Activated B cell treated with CpG ODN at 0.5 μM for 24 hours (primary cell): ENCODE measurements around the gene MCF2L. TPM values are rescaled to one million over a fixed set of nuclear protein-coding genes. Genes with fewer than 3 reads are reported as not detected.

ENCODE experiments used
- ATAC-seq: fragments of 200-7000 bp; cut with Tn5 transposase; one replicate; pipeline ENCODE4 v1.10.0; 2021; ENCODE audit warnings: low read depth, mild to moderate bottlenecking, moderate library complexity
- CTCF ChIA-PET: fragments of 350-600 bp; sonication (Branson Sonifier 250); formaldehyde crosslinking; loops from one replicate; lab custom pipeline; 2021; ENCODE audit warnings: antibody characterized with exemption; lab: Charles Lee
- POLR2A ChIA-PET: fragments of 350-600 bp; sonication (Branson Sonifier 250); formaldehyde crosslinking; loops from one replicate; lab custom pipeline; 2021; ENCODE audit warnings: antibody characterized with exemption; lab: Charles Lee
- DNase-seq: peaks from one replicate; pipeline ENCODE4 v3.0.0; 2022
- H3K27ac Mint-ChIP-seq: one replicate; pipeline ENCODE4 v1.8.0; 2020; ENCODE audit warnings: mixed read lengths
- H3K27me3 Mint-ChIP-seq: one replicate; pipeline ENCODE4 v1.8.0; 2021; ENCODE audit warnings: mixed read lengths
- H3K36me3 Mint-ChIP-seq: one replicate; pipeline ENCODE4 v1.8.0; 2021; ENCODE audit warnings: low read depth, mixed read lengths
- H3K4me1 Mint-ChIP-seq: one replicate; pipeline ENCODE4 v1.8.0; 2021; ENCODE audit warnings: mixed read lengths
- H3K4me3 Mint-ChIP-seq: one replicate; pipeline ENCODE4 v1.8.0; 2020; ENCODE audit warnings: mild to moderate bottlenecking, mixed read lengths
- H3K9me3 Mint-ChIP-seq: one replicate; pipeline ENCODE4 v1.8.0; 2020; ENCODE audit warnings: mixed read lengths
- intact Hi-C: fragments of 100-400 bp; cut with micrococcal nuclease; formaldehyde crosslinking; loops from one replicate; pipeline ENCODE4 v1.15.1; 2024
- total RNA-seq: library from RNA; stranded (reverse); gene quantifications from 2 replicates; pipeline ENCODE4 v1.2.3, GENCODE V29; 2022
- TF ChIP-seq, protein P1 (sequence below): fragments of 200-600 bp; IDR thresholded peaks from one replicate; pipeline ENCODE4 v1.8.0; 2022; ENCODE audit warnings: antibody characterized with exemption, mild to moderate bottlenecking

MCF2L gene
- total RNA-seq, 1 donor from 2014 or later: 3.4 TPM

GRCh38 chr13:112926993-112927392, 42.0 kb upstream of the MCF2L start:
- peaks cover 6% of the 10 kb centered on the region for H3K4me1 Mint-ChIP-seq
- intact Hi-C loops: no loop called here
- ChIA-PET POLR2A (no interaction called here), CTCF (no interaction called here)
- no peak overlapping the region for H3K27ac Mint-ChIP-seq
- no peaks in the 10 kb centered on the region for H3K9me3 Mint-ChIP-seq
- H3K36me3 Mint-ChIP-seq: no peaks in the 10 kb centered on the region
- no peak for DNase-seq
- no peak overlapping the region for H3K4me3 Mint-ChIP-seq
- TF ChIP-seq, protein P1, sequence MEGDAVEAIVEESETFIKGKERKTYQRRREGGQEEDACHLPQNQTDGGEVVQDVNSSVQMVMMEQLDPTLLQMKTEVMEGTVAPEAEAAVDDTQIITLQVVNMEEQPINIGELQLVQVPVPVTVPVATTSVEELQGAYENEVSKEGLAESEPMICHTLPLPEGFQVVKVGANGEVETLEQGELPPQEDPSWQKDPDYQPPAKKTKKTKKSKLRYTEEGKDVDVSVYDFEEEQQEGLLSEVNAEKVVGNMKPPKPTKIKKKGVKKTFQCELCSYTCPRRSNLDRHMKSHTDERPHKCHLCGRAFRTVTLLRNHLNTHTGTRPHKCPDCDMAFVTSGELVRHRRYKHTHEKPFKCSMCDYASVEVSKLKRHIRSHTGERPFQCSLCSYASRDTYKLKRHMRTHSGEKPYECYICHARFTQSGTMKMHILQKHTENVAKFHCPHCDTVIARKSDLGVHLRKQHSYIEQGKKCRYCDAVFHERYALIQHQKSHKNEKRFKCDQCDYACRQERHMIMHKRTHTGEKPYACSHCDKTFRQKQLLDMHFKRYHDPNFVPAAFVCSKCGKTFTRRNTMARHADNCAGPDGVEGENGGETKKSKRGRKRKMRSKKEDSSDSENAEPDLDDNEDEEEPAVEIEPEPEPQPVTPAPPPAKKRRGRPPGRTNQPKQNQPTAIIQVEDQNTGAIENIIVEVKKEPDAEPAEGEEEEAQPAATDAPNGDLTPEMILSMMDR: no peak
- peaks cover 23% of the 10 kb centered on the region for H3K27me3 Mint-ChIP-seq
- no peak for ATAC-seq

GRCh38 chr13:112928020-112928971, 40.7 kb upstream of the MCF2L start:
- Mint-ChIP-seq H3K4me1 (peaks cover 6% of the 10 kb centered on the region), H3K27ac (no peak overlapping the region), H3K27me3 (peaks cover 23% of the 10 kb centered on the region), H3K36me3 (no peaks in the 10 kb centered on the region), H3K4me3 (no peak overlapping the region), H3K9me3 (no peaks in the 10 kb centered on the region)
- intact Hi-C loops: no loop called here
- TF ChIP-seq, protein P1: no peak
- POLR2A ChIA-PET: no interaction called here
- CTCF ChIA-PET: no interaction called here
- no peak for DNase-seq
- ATAC-seq: no peak

GRCh38 chr13:112928972-112929782, 39.8 kb upstream of the MCF2L start:
- intact Hi-C loops: no loop called here
- Mint-ChIP-seq H3K27ac (no peak overlapping the region), H3K4me1 (peaks cover 6% of the 10 kb centered on the region), H3K4me3 (no peak overlapping the region), H3K9me3 (no peaks in the 10 kb centered on the region), H3K27me3 (peaks cover 23% of the 10 kb centered on the region), H3K36me3 (no peaks in the 10 kb centered on the region)
- ChIA-PET CTCF (no interaction called here), POLR2A (no interaction called here)
- TF ChIP-seq, protein P1: no peak
- ATAC-seq: no peak
- no peak for DNase-seq

- CTCF ChIA-PET: no interaction called here
- H3K4me3 Mint-ChIP-seq: no peak overlapping the region
- no peaks in the 10 kb centered on the region for H3K36me3 Mint-ChIP-seq
- ATAC-seq: no peak
- TF ChIP-seq, protein P1: no peak
- H3K4me1 Mint-ChIP-seq: peaks cover 6% of the 10 kb centered on the region
- DNase-seq: no peak
- H3K27me3 Mint-ChIP-seq: peaks cover 23% of the 10 kb centered on the region
- H3K27ac Mint-ChIP-seq: no peak overlapping the region
- POLR2A ChIA-PET: no interaction called here
- no peaks in the 10 kb centered on the region for H3K9me3 Mint-ChIP-seq
- intact Hi-C loops: no loop called here
Measured at GRCh38 chr13:112929783-112930055, 39.3 kb upstream of the MCF2L start.

DNA sequence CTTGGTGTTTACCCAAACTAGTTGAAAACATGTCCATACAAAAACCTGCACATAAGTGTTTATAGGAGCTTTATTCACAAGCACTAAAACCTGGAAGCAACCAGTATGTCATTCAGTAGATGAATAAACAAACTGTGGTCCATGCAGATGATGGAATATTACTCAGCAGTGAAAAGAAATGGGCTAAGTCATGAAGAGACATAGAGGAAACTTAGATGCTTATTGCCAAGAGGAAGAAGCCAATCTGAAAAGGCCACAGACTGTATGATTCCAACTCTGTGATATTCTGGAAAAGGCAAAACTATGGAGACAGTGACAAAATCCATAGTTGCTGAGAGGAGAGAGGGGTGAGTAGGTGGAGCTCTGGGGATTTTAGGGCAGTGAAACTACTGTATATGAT, 38.8 kb upstream of the MCF2L start:
- Mint-ChIP-seq H3K27ac (no peak overlapping the region), H3K27me3 (peaks cover 23% of the 10 kb centered on the region), H3K36me3 (no peaks in the 10 kb centered on the region), H3K4me3 (no peak overlapping the region), H3K4me1 (peaks cover 6% of the 10 kb centered on the region), H3K9me3 (no peaks in the 10 kb centered on the region)
- DNase-seq (no peak), ATAC-seq (no peak)
- ChIA-PET POLR2A (no interaction called here), CTCF (no interaction called here)
- intact Hi-C loops: no loop called here
- TF ChIP-seq, protein P1: no peak
